ENCODE data around the gene IGFBP6. TPM values are rescaled to one million over a fixed set of nuclear protein-coding genes. Genes with fewer than 3 reads are reported as not detected.

The IGFBP6 gene
- total and polyA plus RNA-seq, 9 of the 15 experiments (the other 6 are each of a cell fraction or from before 2014, with no cell fraction given) = 0.15 to 1.4 (median 0.54) TPM

DNA sequence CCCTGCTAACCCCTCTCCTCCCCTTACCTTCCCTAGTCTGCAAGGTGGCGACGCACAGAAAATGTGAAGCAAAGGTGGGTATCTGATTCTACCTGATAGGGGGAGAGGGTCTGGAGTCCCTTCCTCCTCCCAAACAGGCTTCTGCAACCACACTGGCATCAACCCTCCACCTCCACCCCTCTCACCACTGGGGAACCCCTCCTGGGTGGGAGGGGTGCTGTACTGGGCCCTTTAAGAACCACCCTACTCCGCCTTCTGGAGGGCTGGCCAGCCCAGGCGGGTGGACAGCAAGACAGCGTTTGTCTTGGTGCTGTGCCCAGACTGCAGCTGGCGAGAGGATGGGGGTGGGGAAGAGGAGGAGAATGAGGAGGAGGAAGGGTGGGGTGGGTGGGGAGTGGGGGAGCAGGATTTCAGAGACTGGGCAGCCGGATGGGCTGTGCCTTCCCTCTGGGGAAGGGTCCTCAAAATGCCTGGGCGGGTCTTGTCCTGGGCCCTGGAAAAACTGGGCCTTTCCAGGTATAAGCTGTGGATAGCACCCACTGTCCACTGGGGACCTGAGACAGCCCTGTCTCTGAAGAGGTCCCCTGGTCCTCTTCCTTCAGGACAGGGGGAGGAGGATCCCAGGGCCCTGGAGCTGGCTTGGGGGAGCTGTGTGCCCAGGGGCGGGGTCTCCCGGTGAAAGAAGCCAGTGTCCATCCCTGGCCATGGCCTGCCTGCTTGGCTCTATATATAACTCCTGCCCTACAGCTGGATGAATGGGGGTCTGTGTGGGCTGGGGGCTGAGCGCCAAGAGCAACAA is 44.8 kb upstream of the IGFBP6 start:
- Histone ChIP-seq H3K27me3 (ENCODE audit: control insufficient read depth in 2 of 2, insufficient read depth in 2 of 2, low read length in 2 of 2) (no peaks in the 10 kb centered on the region), H3K4me3 (no peak overlapping the region), H3K9ac (ENCODE audit: insufficient read depth in 1 of 2, low read depth in 2 of 2, low read length in 2 of 2) (peak overlapping the region in 1 of 2 experiments; percentile 60; a peak in 1 of 4 replicates), H4K20me1 (replicated peaks; ENCODE audit: control insufficient read depth, insufficient read depth, low read length) (no peaks in the 10 kb centered on the region), H3K9me3 (replicated peaks; ENCODE audit: control insufficient read depth, insufficient read depth, low read depth, low read length) (no peaks in the 10 kb centered on the region), H3K4me1 (replicated peaks in 1 of 2; ENCODE audit: control insufficient read depth in 2 of 2, insufficient read depth in 2 of 2, low read length in 2 of 2) (peaks cover 49 to 87% of the 10 kb centered on the region in 2 experiments), H3K79me2 (ENCODE audit: control insufficient read depth, insufficient read depth, low read length) (peaks cover 7% of the 10 kb centered on the region; the same call in 2 of the 3 replicates), H3K4me2 (ENCODE audit: insufficient read depth, low read length) (no peak overlapping the region), H3K27ac (ENCODE audit: extremely low read depth, low read depth, low read length) (no peak overlapping the region), H2AFZ (ENCODE audit: low read depth, low read length) (no peak overlapping the region), H3K36me3 (ENCODE audit: control insufficient read depth, insufficient read depth, low read length) (peaks cover 2% of the 10 kb centered on the region; the same call in 1 of the 3 replicates), H3K9me1 (ENCODE audit: control insufficient read depth, insufficient read depth, low read length) (no peaks in the 10 kb centered on the region)
- DNase-seq (ENCODE audit: extremely low read depth in 1 of 4, low spot score in 3 of 4) = no peak
- POLR2A ChIA-PET = interaction anchor here (0.6 to 1.9 kb wide), 3 partner anchors 8 to 134 kb away, joined by 3 to 6 read pairs (median 4); no protein-coding TSS in a partner anchor
- BruUV-seq (replicated peaks) = no TSS peak
- no peak for TF ChIP-seq ZNF778 (CRISPR knock-in tag; IDR thresholded peaks at IDR 0.05)
- no peak for TF ChIP-seq KAT8 (IDR thresholded peaks at IDR 0.05; ENCODE audit: low read depth)
- no peak for TF ChIP-seq POLR2G (IDR thresholded peaks at IDR 0.05; ENCODE audit: low read depth, low read length)
- TF ChIP-seq STAT5A (IDR thresholded peaks at IDR 0.05; ENCODE audit: borderline replicate concordance, low read length) = no peak
- no peak for TF ChIP-seq CCAR2 (IDR thresholded peaks at IDR 0.05; ENCODE audit: low read depth, low read length)
- TF ChIP-seq PRPF4 (IDR thresholded peaks at IDR 0.05; ENCODE audit: insufficient read depth, low read depth, low read length, poor library complexity, severe bottlenecking) = no peak
- TF ChIP-seq, protein P1, sequence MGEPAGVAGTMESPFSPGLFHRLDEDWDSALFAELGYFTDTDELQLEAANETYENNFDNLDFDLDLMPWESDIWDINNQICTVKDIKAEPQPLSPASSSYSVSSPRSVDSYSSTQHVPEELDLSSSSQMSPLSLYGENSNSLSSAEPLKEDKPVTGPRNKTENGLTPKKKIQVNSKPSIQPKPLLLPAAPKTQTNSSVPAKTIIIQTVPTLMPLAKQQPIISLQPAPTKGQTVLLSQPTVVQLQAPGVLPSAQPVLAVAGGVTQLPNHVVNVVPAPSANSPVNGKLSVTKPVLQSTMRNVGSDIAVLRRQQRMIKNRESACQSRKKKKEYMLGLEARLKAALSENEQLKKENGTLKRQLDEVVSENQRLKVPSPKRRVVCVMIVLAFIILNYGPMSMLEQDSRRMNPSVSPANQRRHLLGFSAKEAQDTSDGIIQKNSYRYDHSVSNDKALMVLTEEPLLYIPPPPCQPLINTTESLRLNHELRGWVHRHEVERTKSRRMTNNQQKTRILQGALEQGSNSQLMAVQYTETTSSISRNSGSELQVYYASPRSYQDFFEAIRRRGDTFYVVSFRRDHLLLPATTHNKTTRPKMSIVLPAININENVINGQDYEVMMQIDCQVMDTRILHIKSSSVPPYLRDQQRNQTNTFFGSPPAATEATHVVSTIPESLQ (CRISPR knock-in tag; IDR thresholded peaks at IDR 0.05) = no peak
- TF ChIP-seq, protein P2, sequence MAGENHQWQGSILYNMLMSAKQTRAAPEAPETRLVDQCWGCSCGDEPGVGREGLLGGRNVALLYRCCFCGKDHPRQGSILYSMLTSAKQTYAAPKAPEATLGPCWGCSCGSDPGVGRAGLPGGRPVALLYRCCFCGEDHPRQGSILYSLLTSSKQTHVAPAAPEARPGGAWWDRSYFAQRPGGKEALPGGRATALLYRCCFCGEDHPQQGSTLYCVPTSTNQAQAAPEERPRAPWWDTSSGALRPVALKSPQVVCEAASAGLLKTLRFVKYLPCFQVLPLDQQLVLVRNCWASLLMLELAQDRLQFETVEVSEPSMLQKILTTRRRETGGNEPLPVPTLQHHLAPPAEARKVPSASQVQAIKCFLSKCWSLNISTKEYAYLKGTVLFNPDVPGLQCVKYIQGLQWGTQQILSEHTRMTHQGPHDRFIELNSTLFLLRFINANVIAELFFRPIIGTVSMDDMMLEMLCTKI (IDR thresholded peaks at IDR 0.05; ENCODE audit: partially characterized antibody) = no peak
- TF ChIP-seq, protein P3, sequence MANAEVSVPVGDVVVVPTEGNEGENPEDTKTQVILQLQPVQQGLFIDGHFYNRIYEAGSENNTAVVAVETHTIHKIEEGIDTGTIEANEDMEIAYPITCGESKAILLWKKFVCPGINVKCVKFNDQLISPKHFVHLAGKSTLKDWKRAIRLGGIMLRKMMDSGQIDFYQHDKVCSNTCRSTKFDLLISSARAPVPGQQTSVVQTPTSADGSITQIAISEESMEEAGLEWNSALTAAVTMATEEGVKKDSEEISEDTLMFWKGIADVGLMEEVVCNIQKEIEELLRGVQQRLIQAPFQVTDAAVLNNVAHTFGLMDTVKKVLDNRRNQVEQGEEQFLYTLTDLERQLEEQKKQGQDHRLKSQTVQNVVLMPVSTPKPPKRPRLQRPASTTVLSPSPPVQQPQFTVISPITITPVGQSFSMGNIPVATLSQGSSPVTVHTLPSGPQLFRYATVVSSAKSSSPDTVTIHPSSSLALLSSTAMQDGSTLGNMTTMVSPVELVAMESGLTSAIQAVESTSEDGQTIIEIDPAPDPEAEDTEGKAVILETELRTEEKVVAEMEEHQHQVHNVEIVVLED (CRISPR knock-in tag; IDR thresholded peaks at IDR 0.05) = no peak
- no peak for TF ChIP-seq NFXL1 (CRISPR knock-in tag; IDR thresholded peaks at IDR 0.05)
- TF ChIP-seq HNRNPLL (IDR thresholded peaks at IDR 0.05; ENCODE audit: low read depth, low read length, poor library complexity, severe bottlenecking) = no peak
- no peak for TF ChIP-seq LEF1 (IDR thresholded peaks at IDR 0.05)
- in situ Hi-C loops (cut with MboI) = no loop called here
- no peak for FAIRE-seq
- 98% methylated on average over 6 of the region's 11 CpGs for WGBS (ENCODE audit: insufficient coverage, low coverage, missing lambda C conversion rate)
- CTCF ChIA-PET (ENCODE audit: low intra/inter-chr PET ratio) = interaction anchor here (0.7 kb wide), 1 partner anchor 476 kb away, joined by 3 read pairs; no protein-coding TSS in a partner anchor
- ATAC-seq = no peak
- intact Hi-C loops (cut with micrococcal nuclease) = no loop called here
